Liver (tissue), 9 donors: ENCODE data around the gene FOXG1. TPM values are rescaled to one million over a fixed set of nuclear protein-coding genes. Genes with fewer than 3 reads are reported as not detected.
A peak's percentile ranks its signal among the peaks of the same experiment; 100 is the strongest.

Experiments used
- DNase-seq: peaks from one replicate; pipeline ENCODE4 v3.0.0-alpha.2; 2017; ENCODE audit warnings: low spot score
- H3K27ac ChIP-seq, 2 donors: one replicate each; pipeline ENCODE4 v1.7.0; 2013; ENCODE audit warnings: inconsistent platforms in 2 of 2, low read length in 2 of 2, control low read depth in 1 of 2, low read depth in 1 of 2, mild to moderate bottlenecking in 1 of 2
- H3K27me3 ChIP-seq, 4 donors: one replicate each; pipeline versions ENCODE4 v1.6.1 to v1.7.0; 2013; ENCODE audit warnings: low read length in 3 of 4, inconsistent platforms in 1 of 4, mild to moderate bottlenecking in 1 of 4, moderate library complexity in 1 of 4; ENCODE audit not compliant: control insufficient read depth in 4 of 4, insufficient read depth in 4 of 4
- H3K36me3 ChIP-seq, 4 donors: one replicate each; pipeline versions ENCODE4 v1.6.1 to v1.7.0; 2013; ENCODE audit warnings: low read length in 3 of 4, mild to moderate bottlenecking in 3 of 4, low read depth in 1 of 4, moderate library complexity in 1 of 4; ENCODE audit not compliant: control insufficient read depth in 4 of 4, insufficient read depth in 3 of 4
- H3K4me1 ChIP-seq, 4 donors: one replicate each; pipeline versions ENCODE4 v1.6.1 to v1.7.0; 2013; ENCODE audit warnings: low read length in 3 of 4, mild to moderate bottlenecking in 3 of 4, moderate library complexity in 1 of 4; ENCODE audit not compliant: control insufficient read depth in 4 of 4, insufficient read depth in 4 of 4
- H3K4me3 ChIP-seq, 3 donors: one replicate each; pipeline versions ENCODE4 v1.6.1 to v1.7.0; 2013; ENCODE audit warnings: low read length in 3 of 3, control low read depth in 1 of 3, low read depth in 1 of 3, mild to moderate bottlenecking in 1 of 3
- H3K9ac ChIP-seq, 2 donors: one replicate each; pipeline ENCODE4 v1.7.0; 2013; ENCODE audit warnings: low read length in 2 of 2, mild to moderate bottlenecking in 2 of 2, moderate library complexity in 2 of 2, control low read depth in 1 of 2, low read depth in 1 of 2
- H3K9me3 ChIP-seq, 4 donors: one replicate each; pipeline versions ENCODE4 v1.6.1 to v1.7.0; 2013; ENCODE audit warnings: low read length in 3 of 4; ENCODE audit not compliant: control insufficient read depth in 4 of 4
- ATF3 ChIP-seq: IDR thresholded peaks from 2 replicates; pipeline ENCODE4 v1.6.1; 2016; ENCODE audit warnings: antibody characterized with exemption
- CTCF ChIP-seq: fragments of 150-350 bp; IDR thresholded peaks from 2 replicates; pipeline ENCODE4 v1.5.1; 2017; ENCODE audit warnings: improper control_type of control experiment, low read depth, low read length; ENCODE audit not compliant: missing input control
- EGR1 ChIP-seq, 2 donors: IDR thresholded peaks; 2 replicates each; pipeline ENCODE4 v1.6.1; 2016 to 2018; ENCODE audit warnings: antibody characterized with exemption in 2 of 2, low read depth in 2 of 2
- FOXA1 ChIP-seq: IDR thresholded peaks from 2 replicates; pipeline ENCODE4 v1.6.1; 2016; ENCODE audit warnings: antibody characterized with exemption
- FOXA2 ChIP-seq: IDR thresholded peaks from 2 replicates; pipeline ENCODE4 v1.6.1; 2016; ENCODE audit warnings: antibody characterized with exemption
- GABPA ChIP-seq, 2 donors: IDR thresholded peaks in 1 of 2; conservative IDR thresholded peaks in 1 of 2; 2 replicates each; pipeline ENCODE4 v1.6.1; 2016; ENCODE audit warnings: antibody characterized with exemption in 2 of 2, mild to moderate bottlenecking in 1 of 2, moderate library complexity in 1 of 2
- HNF4A ChIP-seq, 2 donors: conservative IDR thresholded peaks; 2 replicates each; pipeline ENCODE4 v1.6.1; 2016; ENCODE audit warnings: antibody characterized with exemption in 2 of 2, mild to moderate bottlenecking in 2 of 2
- HNF4G ChIP-seq: IDR thresholded peaks from 2 replicates; pipeline ENCODE4 v1.6.1; 2016; ENCODE audit warnings: antibody characterized with exemption
- JUND ChIP-seq, 2 donors: IDR thresholded peaks; 2 replicates each; pipeline ENCODE4 v1.6.1; 2016; ENCODE audit warnings: antibody characterized with exemption in 2 of 2
- MAX ChIP-seq: IDR thresholded peaks from 2 replicates; pipeline ENCODE4 v1.6.1; 2016; ENCODE audit warnings: antibody characterized with exemption
- NR2F2 ChIP-seq: IDR thresholded peaks from 2 replicates; pipeline ENCODE4 v1.6.1; 2016; ENCODE audit warnings: antibody characterized with exemption
- RAD21 ChIP-seq, 2 donors: IDR thresholded peaks; 2 replicates each; pipeline ENCODE4 v1.6.1; 2016; ENCODE audit warnings: antibody characterized with exemption in 2 of 2, mild to moderate bottlenecking in 2 of 2
- REST ChIP-seq: IDR thresholded peaks from 2 replicates; pipeline ENCODE4 v1.6.1; 2016; ENCODE audit warnings: antibody characterized with exemption, mild to moderate bottlenecking
- RXRA ChIP-seq, 2 donors: IDR thresholded peaks; 2 replicates each; pipeline ENCODE4 v1.6.1; 2017 to 2018; ENCODE audit warnings: antibody characterized with exemption in 2 of 2, mild to moderate bottlenecking in 1 of 2
- SP1 ChIP-seq: IDR thresholded peaks from 2 replicates; pipeline ENCODE4 v1.6.1; 2018; ENCODE audit warnings: antibody characterized with exemption, mild to moderate bottlenecking
- TAF1 ChIP-seq: conservative IDR thresholded peaks from 2 replicates; pipeline ENCODE4 v1.6.1; 2016; ENCODE audit warnings: antibody characterized with exemption, mild to moderate bottlenecking
- YY1 ChIP-seq: IDR thresholded peaks from 2 replicates; pipeline ENCODE4 v1.6.1; 2016; ENCODE audit warnings: antibody characterized with exemption, mild to moderate bottlenecking
- ZBTB33 ChIP-seq: IDR thresholded peaks from 2 replicates; pipeline ENCODE4 v1.6.1; 2016; ENCODE audit warnings: antibody characterized with exemption
- WGBS: extraction: QIAGEN DNeasy Blood & Tissue Kit; methylation state at CpG from one replicate; pipeline ENCODE4 v1.1.7; 2013; 5-methylcytosine and 5-hydroxymethylcytosine counted together
- polyA plus RNA-seq, 2 donors: library from polyadenylated mRNA; stranded (reverse) in 1 of 2; unstranded in 1 of 2; fragments of 200-250 nt in 1 of 2; fragments of >200 nt in 1 of 2; fragmentation: Nextera tagmentation in 1 of 2; extraction: Ambion mirVana in 1 of 2; gene quantifications; one replicate each; pipeline versions ENCODE4 v1.2.1 to v1.2.3, GENCODE V29; 2013 to 2015
- total RNA-seq, 2 donors: library from RNA; depleted of rRNA; stranded (reverse); fragments of >200 nt; gene quantifications; one replicate each; pipeline ENCODE4 v1.2.3, GENCODE V29; 2014
- donor health status: healthy.
- donor health status: healthy.
- donor health status: healthy.
- donor health status: healthy.
- donor health status: healthy.

FOXG1 gene
- total and polyA plus RNA-seq, 4 donors = not detected

- TF ChIP-seq ZBTB33 = no peak
- no peak for TF ChIP-seq SP1
- TF ChIP-seq ATF3 = no peak
- no peak for TF ChIP-seq TAF1
- TF ChIP-seq EGR1 (IDR thresholded peaks at IDR 0.05; ENCODE audit: low read depth in 2 of 2) = no peak
- no peak for TF ChIP-seq CTCF
- TF ChIP-seq RAD21 (IDR thresholded peaks at IDR 0.05) = no peak
- no peak for TF ChIP-seq RXRA (IDR thresholded peaks at IDR 0.05)
- no peak for TF ChIP-seq JUND (IDR thresholded peaks at IDR 0.05)
- TF ChIP-seq GABPA (IDR thresholded peaks at IDR 0.05 in 1 of 2, conservative IDR thresholded peaks at IDR 0.05 in 1 of 2) = no peak
- TF ChIP-seq FOXA2 = no peak
- no peak for TF ChIP-seq NR2F2
- no peak for TF ChIP-seq HNF4G
- no peak for TF ChIP-seq FOXA1
- TF ChIP-seq HNF4A (conservative IDR thresholded peaks at IDR 0.05) = no peak
- TF ChIP-seq REST = no peak
- TF ChIP-seq YY1 = no peak
- TF ChIP-seq MAX = no peak
- Histone ChIP-seq H3K4me3 (peak overlapping the region in 1 of 3 donors; percentile 48), H3K4me1 (peaks cover 7 to 13% (median 11%) of the 10 kb centered on the region in 4 donors), H3K27ac (no peak overlapping the region), H3K9ac (no peak overlapping the region), H3K27me3 (peaks cover 7 to 32% (median 17%) of the 10 kb centered on the region in 4 donors), H3K9me3 (peaks cover 0 to 8% (median 0%) of the 10 kb centered on the region in 4 donors), H3K36me3 (no peaks in the 10 kb centered on the region)
- no peak for DNase-seq
- 6% methylated on average over 100 of the region's 100 CpGs for WGBS
Measured at GRCh38 chr14:28767030-28767852, 654 bp downstream of the FOXG1 start.
